GM19324 (cell line): Measurements from ENCODE around the gene IQGAP2.

Source experiments
- ATAC-seq: cut with Tn5 transposase; IDR thresholded peaks from one replicate; pipeline ENCODE4 v1.9.1; 2021; ENCODE audit warnings: mild to moderate bottlenecking, moderate library complexity; ENCODE audit not compliant: unreplicated experiment, low FRiP score

The IQGAP2 gene

GRCh38 chr5:76475385-76475784 lies 72.3 kb downstream of the IQGAP2 start:
- ATAC-seq = no peak

- no peak for ATAC-seq
Observed at GRCh38 chr5:76475936-76476335, 72.9 kb downstream of the IQGAP2 start.

- ATAC-seq = no peak
Observed at GRCh38 chr5:76476474-76477038, 73.5 kb downstream of the IQGAP2 start.

DNA sequence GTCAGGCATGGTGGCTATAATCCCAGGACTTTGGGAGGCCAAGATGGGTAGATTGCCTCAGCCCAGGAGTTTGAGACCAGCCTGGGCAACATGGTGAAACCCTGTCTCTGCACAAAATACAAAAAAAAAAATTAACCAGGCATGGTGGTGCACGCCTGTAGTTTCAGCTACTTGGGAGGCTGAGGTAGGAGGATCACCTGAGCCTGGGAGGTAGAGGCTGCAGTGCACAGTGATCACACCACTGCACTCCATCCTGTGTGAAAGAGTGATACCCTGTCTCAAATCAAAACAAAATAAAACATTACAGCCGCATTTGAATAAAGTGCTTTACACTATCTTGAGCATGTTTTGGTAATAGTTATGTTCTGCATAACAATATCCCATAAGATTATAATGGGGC lies 74.0 kb downstream of the IQGAP2 start:
- no peak for ATAC-seq

DNA sequence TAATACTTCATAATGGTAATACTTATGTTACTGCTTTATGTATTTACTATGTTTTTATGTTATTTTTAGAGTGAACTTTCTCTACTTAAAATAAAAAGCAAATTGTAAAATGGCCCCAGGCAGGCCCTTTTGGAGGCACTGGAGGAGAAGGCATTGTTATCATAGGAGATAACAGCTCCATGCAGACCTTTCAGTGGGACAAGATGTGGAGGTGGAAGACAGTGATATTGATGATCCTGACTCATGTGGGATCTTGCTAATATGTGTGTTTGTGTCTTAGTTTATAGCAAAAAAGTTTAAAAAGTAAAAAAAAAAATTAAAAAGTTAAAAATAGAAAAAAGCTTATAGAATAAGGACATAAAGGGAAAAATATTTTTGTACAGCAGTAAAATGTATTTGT lies 74.5 kb downstream of the IQGAP2 start:
- no peak for ATAC-seq

- ATAC-seq = no peak
Observed at GRCh38 chr5:76479281-76479680, 76.2 kb downstream of the IQGAP2 start.

DNA sequence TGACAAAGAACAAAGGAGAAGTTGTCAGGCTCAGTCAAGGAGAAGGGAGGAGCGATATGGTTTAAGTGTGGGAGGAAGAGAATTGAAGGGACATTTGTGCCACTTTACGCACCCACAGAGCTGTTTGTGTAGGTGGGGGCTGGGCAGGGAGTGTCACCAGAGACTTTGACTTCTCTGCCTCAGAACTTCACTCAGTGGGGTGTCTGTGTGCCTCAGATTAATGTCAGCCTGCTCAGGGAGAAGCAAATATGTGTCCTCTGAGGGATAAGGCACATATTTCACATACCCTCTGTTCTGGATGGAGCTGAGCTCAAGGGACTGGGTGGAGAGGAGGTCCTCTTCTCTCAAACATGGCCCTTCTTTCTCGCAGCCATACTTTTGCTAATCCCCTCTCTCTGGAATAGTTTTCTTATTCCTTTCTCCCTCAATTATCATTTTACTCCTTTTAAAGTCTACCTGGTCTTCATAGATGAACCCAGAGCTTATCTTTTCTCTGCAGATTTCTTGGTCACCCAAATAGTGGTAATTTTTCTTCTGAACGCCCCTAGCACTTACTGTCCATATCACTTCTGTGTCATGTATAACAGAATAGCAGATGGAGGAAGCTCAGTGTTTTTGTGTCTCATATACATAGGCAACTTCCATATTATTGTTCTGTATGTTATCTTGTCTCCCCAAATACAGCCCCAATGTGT lies 77.0 kb downstream of the IQGAP2 start:
- ATAC-seq = no peak

GRCh38 chr5:76482984-76483383 lies 79.9 kb downstream of the IQGAP2 start:
- ATAC-seq = no peak

DNA sequence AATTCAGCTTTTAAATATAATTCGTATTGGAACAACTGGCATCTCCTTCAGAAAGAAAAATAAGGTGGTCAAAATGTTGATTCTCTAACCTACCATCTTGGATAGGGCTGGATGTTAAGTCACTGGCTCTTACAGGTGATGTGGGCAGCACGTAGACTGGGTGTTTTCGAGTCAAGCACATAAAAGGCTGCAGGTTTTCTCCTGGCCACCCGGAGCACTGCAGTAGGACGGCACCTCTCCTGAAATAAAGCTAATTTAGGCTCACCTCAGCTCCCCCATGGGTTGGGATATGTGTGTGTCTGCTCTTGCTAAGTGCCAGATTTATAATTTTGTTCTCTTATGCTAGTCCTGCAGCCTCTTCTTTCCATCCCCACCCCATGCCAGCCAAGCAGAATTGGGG lies 80.3 kb downstream of the IQGAP2 start:
- no peak for ATAC-seq

DNA sequence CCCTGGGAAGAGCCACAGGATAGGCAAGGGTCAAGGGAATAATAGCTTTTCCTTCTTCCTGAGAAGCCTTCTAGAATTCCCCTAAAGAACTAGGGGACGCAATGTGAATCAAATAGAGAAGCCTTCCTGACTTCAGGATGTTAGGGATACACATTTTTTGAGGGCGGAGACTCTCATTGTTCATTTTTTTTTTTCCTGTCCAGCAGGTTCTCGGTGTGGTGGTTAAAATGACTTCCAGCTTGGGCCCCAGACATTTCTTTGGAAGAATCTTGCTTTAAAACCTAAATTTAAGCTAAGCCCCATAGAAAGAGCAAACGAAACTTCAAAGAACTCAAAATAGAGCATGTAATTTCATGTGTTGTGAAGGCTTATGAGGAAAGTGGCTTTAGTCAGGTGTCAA lies 80.8 kb downstream of the IQGAP2 start:
- ATAC-seq = no peak

GRCh38 chr5:76485511-76485910 lies 82.4 kb downstream of the IQGAP2 start:
- ATAC-seq = no peak

- ATAC-seq = no peak
Observed at GRCh38 chr5:76487386-76487785, 84.3 kb downstream of the IQGAP2 start.

DNA sequence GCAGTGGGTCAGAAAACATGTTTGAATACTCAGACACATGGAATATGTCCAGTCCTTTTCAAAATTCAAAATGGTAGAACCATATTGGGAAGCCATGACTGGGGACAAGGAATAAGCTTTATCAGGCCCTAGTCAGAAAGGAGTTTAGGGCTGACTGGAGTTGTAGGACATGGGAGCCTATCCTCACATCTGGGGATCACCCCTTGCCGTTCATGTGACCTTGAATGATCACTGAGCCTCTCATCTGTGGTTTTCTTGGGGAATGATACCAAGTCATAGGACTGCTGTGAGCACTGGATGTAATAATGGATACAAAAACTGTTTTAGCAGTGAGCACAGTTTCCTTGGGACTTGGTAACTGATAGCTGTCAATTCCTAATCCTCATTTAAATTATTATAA lies 84.7 kb downstream of the IQGAP2 start:
- ATAC-seq = no peak

DNA sequence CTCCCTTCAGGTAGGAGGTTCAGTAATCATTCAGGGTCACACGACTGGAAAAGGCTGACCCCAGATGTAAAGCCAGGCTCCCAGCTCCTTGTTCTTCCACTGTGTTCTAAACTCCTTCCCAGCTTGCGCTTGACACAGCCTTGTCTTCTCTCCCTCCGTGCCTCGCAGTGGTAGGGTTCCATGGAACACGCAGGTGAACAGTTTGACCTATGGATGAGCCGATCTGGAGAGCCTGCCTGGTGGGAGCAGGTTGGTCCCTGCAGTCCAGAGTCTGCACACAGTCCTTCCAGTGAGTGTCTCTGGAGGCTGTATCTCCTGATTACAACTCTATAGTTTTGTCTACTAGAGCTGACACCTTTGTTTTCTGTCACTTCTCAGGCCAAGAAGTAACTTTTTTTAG lies 85.9 kb downstream of the IQGAP2 start:
- no peak for ATAC-seq

DNA sequence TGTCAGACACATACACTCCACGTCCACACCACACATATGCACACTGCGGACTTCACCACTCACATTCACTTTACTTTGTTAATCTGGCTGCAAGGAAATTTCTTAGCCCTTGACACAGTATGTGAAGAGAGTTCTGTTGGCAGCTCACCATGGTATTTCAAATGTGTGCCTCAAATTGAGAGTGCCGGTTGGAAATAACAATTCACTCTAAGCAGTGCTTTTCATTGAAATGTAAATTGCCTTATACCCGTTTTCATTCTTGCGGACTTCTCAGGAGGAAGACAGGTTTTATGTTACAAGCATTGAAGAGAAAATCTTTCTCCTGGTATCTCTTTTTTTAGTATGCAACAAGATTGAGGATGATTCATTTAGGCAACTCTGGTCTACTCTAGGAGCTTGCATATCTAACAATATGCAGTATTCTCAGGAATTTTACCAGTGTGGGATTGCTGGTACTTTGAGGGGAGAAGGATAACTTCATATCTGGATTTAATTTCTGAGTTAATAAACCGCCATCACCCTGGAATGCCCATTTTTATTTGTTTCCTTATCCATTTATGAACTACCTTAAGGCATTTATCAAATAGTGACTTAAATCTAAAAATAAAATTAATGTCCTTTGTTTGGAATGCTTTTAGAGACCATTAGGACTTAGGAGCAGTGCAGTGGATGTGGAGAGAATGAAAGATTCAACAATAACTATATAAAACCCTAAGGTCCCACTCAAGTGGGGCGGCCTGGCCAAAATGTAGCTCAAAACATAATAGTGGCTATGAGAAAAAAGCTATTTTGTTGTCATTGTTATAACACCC lies 87.0 kb downstream of the IQGAP2 start:
- ATAC-seq = no peak

GRCh38 chr5:76490960-76491359 lies 87.9 kb downstream of the IQGAP2 start:
- ATAC-seq = no peak

DNA sequence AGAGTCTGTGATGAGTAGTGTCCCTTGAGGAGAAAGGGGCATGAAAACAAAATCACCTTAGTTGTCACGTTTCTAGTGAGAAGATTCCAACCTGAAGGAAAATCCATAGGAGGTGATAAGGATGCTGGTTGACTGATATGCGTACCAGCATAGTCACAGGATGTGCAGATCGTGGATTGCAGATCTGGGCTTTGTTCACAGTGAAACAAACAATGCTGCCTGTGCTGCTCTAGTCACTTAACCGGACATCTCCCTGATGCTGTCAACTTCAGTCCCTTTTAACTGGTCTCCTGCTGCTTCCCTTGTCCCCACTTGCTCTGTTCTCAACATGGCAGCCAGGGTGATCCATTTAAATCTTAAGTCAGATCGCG lies 89.7 kb downstream of the IQGAP2 start:
- no peak for ATAC-seq

DNA sequence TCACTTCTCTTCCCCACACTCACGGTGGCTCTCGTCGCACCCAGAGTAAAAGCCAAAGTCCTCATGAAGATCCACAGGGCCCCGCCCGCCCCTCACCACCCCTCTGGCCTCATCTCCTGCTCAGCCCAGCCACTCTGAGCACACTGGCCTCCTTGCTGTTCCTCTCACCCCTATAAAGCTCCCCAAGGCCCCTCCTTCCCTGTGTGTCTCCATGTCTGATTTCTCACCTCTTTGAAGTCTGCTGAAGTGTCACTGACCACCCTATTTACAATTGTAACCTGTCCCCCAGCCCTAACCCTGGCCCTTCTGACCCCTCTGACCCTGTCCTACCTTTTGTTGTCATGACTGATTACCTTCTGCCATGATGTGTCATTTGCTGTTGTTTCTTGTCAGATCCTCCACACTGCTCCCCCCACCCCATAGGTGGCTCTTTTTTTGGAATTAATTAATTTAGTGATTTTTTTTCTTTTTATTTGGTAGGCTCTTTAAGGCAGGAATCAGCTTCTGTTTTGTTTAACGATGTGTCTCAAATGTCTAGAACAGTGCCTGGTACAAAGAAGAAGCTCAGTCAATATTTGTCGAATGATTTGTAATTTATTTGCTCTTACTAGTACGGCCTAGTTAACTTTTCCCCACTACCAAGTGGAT lies 90.2 kb downstream of the IQGAP2 start:
- no peak for ATAC-seq

GRCh38 chr5:76494201-76494600 lies 91.1 kb downstream of the IQGAP2 start:
- no peak for ATAC-seq

- no peak for ATAC-seq
Observed at GRCh38 chr5:76495870-76496269, 92.8 kb downstream of the IQGAP2 start.

- no peak for ATAC-seq
Observed at GRCh38 chr5:76497065-76497460, 94.0 kb downstream of the IQGAP2 start.
